NCI-H2171 (cell line): Measurements from ENCODE around the gene RAC2.

ENCODE experiments used
- DNase-seq: peaks from one replicate; lab custom pipeline; 2025; lab: John Stamatoyannopoulos, UW

Gene RAC2

DNA sequence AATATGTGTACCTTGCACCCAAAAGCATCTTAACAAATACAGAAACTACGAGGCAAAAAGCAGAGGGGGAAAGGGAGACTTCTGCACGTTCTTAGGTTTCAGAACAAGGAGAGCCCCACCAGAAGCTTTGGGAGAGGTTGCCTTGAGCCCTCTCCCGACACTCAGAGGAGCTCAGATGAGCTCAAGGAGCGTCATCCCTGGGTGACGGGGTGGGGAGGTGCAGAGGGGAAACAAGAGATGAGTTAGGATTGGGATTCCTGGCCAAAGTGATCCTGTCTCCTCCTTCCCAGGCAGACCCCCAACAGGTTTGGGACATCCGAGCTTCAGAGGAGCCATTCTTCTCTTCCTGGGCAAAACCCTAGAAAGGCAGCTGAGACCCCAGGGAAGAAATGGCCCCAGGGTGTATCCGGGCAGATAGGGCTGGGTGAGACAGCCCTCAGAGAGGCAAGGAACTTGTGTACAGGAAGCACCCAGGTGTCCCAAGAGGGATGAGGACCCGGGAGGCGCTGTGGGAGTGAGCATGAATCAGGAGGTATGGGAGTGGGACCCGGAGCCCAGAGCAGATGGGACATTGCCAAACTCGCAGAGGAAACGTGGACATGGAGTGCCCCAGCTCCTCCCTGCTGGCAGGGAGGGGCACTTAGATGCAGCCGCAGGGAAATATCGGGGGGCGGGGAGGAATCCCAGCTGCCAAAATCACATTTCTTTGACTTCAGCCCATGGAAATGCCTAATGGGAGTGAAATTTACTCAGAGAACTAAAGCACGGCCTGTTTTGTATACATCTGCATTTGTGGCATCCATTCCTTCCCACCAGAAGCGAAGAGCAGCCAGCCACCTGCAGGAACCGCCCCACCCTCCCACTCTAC is 68.4 kb downstream of the RAC2 start:
- no peak for DNase-seq
